Endothelial cell of umbilical vein (primary cell): ENCODE results near the gene PCDH19.

ENCODE experiments used
- CTCF ChIP-seq, 2 donors: IDR thresholded peaks; 1 replicate in 1 of 2; 2 replicates in 1 of 2; pipeline ENCODE4 v1.5.1; 2011; ENCODE audit warnings: low read length in 2 of 2, mild to moderate bottlenecking in 2 of 2, moderate library complexity in 2 of 2, control low read depth in 1 of 2, inconsistent platforms in 1 of 2, low read depth in 1 of 2; ENCODE audit not compliant: insufficient read depth in 1 of 2; ENCODE audit errors: extremely low read depth in 1 of 2
- EZH2 ChIP-seq: IDR thresholded peaks from 2 replicates; pipeline ENCODE4 v1.6.1; 2012; ENCODE audit warnings: borderline replicate concordance, low read depth, mild to moderate bottlenecking, moderate library complexity, low read length, inconsistent platforms; ENCODE audit not compliant: severe bottlenecking
- JUN ChIP-seq: IDR thresholded peaks from 2 replicates; pipeline ENCODE4 v1.6.1; 2011; ENCODE audit warnings: borderline replicate concordance, low read depth; ENCODE audit not compliant: insufficient read length, insufficient read depth
- MAX ChIP-seq: IDR thresholded peaks from 2 replicates; pipeline ENCODE4 v1.6.1; 2011; ENCODE audit not compliant: insufficient read depth, insufficient read length
- MYC ChIP-seq: IDR thresholded peaks from one replicate; pipeline ENCODE4 v1.6.1; 2011; ENCODE audit warnings: mild to moderate bottlenecking, low read depth, low read length
- POLR2A ChIP-seq: IDR thresholded peaks from 2 replicates; pipeline ENCODE4 v1.6.1; 2012; ENCODE audit warnings: low read depth, mild to moderate bottlenecking, control low read depth, low read length
- POLR2AphosphoS5 ChIP-seq: IDR thresholded peaks from 2 replicates; pipeline ENCODE4 v1.6.1; 2012; ENCODE audit warnings: low read depth, mild to moderate bottlenecking, control low read depth, low read length, moderate library complexity; ENCODE audit not compliant: insufficient read depth

- TF ChIP-seq CTCF (IDR thresholded peaks at IDR 0.05; ENCODE audit: extremely low read depth in 1 of 2, insufficient read depth in 1 of 2, low read depth in 1 of 2, low read length in 2 of 2) = no peak
- TF ChIP-seq POLR2A = no peak
- TF ChIP-seq MYC = no peak
- no peak for TF ChIP-seq MAX
- TF ChIP-seq POLR2AphosphoS5 = no peak
- no peak for TF ChIP-seq JUN
- TF ChIP-seq EZH2 = no peak
Measured at GRCh38 chrX:100247826-100248225, 162.2 kb downstream of the PCDH19 start.
